ENCODE results near the gene PALLD.

DNA sequence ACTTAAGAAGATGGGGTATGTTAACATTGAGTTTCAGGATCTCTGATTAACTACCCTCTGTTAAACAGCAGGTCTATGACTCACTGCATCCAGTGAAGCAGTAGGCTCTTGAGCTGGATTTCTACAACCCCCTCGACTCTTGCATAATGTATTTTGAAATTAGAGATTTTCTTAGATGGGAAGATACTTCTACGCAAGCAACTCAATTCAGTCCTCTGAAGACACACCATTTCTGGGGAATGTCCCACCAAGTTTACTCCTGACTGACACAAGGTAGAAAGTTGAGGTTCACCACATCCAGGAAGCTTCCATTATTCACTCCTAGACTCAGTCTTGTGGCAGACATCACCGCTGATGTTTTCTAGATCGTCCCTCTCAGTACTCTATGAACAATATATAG lies 12.9 kb downstream of the PALLD start:
- TF ChIP-seq, protein P1, sequence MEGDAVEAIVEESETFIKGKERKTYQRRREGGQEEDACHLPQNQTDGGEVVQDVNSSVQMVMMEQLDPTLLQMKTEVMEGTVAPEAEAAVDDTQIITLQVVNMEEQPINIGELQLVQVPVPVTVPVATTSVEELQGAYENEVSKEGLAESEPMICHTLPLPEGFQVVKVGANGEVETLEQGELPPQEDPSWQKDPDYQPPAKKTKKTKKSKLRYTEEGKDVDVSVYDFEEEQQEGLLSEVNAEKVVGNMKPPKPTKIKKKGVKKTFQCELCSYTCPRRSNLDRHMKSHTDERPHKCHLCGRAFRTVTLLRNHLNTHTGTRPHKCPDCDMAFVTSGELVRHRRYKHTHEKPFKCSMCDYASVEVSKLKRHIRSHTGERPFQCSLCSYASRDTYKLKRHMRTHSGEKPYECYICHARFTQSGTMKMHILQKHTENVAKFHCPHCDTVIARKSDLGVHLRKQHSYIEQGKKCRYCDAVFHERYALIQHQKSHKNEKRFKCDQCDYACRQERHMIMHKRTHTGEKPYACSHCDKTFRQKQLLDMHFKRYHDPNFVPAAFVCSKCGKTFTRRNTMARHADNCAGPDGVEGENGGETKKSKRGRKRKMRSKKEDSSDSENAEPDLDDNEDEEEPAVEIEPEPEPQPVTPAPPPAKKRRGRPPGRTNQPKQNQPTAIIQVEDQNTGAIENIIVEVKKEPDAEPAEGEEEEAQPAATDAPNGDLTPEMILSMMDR (IDR thresholded peaks at IDR 0.05; ENCODE audit: low read length) = no peak
- TF ChIP-seq EZH2phosphoT487 (IDR thresholded peaks at IDR 0.05; ENCODE audit: low read length) (no peak), EZH2 (optimal IDR thresholded peaks at IDR 0.05; ENCODE audit: low read depth, low read length) (no peak)
